Measurements from ENCODE around the gene ALK. TPM values are rescaled to one million over a fixed set of nuclear protein-coding genes. Genes with fewer than 3 reads are reported as not detected.
A peak's percentile ranks its signal among the peaks of the same experiment; 100 is the strongest.

ALK gene
- total RNA-seq, 1 experiment from 2014 or later = 0.07 TPM

GRCh38 chr2:29164091-29164846 lies 757.1 kb downstream of the ALK start:
- no TSS peak for BruUV-seq (replicated peaks)
- no peaks in the 10 kb centered on the region for H3K9me3 Mint-ChIP-seq (ENCODE audit: unreplicated experiment)
- intact Hi-C loops (cut with micrococcal nuclease) = no loop called here
- no peak overlapping the region for H3K4me3 Mint-ChIP-seq (ENCODE audit: unreplicated experiment)
- no peak for TF ChIP-seq CTCF (IDR thresholded peaks at IDR 0.05; ENCODE audit: unreplicated experiment)
- H3K4me1 Mint-ChIP-seq (ENCODE audit: insufficient read depth, unreplicated experiment) = peaks cover 17% of the 10 kb centered on the region
- no peaks in the 10 kb centered on the region for H3K27me3 Mint-ChIP-seq (ENCODE audit: insufficient read depth, unreplicated experiment)
- H3K27ac Mint-ChIP-seq (ENCODE audit: low read depth, unreplicated experiment) = peak overlapping the region; percentile 39
- CTCF ChIA-PET = interaction anchor here (0.5 to 1.7 kb wide), 7 partner anchors 14 to 908 kb away, joined by 3 to 5 read pairs (median 3); no protein-coding TSS in a partner anchor
- POLR2A ChIA-PET = interaction anchor here (1.0 to 2.7 kb wide), 3 partner anchors 34 to 99 kb away, joined by 3 to 11 read pairs (median 5); no protein-coding TSS in a partner anchor
- H3K36me3 Mint-ChIP-seq (ENCODE audit: insufficient read depth, unreplicated experiment) = peaks cover 88% of the 10 kb centered on the region
- no peak for DNase-seq (ENCODE audit: unreplicated experiment)

DNA sequence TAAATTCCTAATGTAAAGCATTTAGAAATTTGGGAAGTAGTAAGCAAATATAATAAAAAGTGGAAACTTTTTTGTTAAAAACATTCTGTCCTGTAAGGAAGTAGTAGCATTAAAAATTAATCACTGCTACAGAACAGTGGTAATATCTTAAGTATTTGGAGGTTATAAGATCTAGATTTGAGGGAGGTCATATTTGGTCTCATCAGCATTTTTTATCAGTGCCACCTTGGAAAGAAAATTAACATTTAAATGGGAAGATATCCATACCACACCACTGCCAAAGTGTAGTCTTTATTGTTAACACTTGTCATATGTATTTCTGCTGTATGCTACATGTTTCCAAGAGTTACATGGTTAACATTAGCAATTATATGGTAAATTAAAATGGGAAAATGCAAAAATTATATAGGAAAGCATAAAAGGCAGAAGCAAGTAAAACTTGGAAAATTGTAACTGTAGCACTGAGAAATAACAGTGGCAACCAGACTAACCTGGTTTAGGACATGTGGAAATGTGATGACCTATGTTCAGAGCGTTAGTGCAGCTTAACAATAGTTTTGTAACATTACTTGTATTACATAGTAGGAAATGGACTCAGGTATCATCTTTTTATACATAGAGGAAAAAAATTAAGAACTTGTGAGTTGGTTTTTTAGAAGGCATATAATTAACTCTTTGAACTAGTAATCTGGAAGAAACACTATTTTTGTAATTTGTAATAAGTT lies 759.0 kb downstream of the ALK start:
- POLR2A ChIA-PET = interaction anchor here (0.6 kb wide), 1 partner anchor 93 kb away, joined by 3 read pairs; no protein-coding TSS in a partner anchor
- no TSS peak for BruUV-seq (replicated peaks)

DNA sequence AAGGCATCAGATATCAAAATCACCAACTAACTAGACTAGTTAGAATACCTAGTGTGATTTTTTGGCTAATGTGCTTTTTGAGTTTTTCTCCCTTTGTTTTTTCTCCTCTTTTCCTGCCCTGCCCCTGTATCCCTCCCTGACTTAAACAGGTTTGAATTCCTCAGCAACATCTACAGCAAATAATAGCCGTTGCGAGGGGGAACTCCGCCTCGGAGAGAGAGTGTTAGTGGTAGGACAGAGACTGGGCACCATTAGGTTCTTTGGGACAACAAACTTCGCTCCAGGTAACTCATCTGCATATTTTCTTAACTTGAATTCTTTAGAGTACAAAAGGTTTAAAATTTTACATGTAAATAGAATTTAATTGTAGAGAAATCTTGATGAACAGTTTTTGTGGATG lies 761.2 kb downstream of the ALK start:
- CTCF ChIA-PET = no interaction called here
- no peak overlapping the region for H3K27ac Mint-ChIP-seq (ENCODE audit: low read depth, unreplicated experiment)

More for the DNA sequence above, 759.0 kb downstream of the ALK start:
- H3K9me3 Mint-ChIP-seq (ENCODE audit: unreplicated experiment) = no peaks in the 10 kb centered on the region
- no peaks in the 10 kb centered on the region for H3K27me3 Mint-ChIP-seq (ENCODE audit: insufficient read depth, unreplicated experiment)
- H3K27ac Mint-ChIP-seq (ENCODE audit: low read depth, unreplicated experiment) = peak overlapping the region; percentile 41
- peaks cover 17% of the 10 kb centered on the region for H3K4me1 Mint-ChIP-seq (ENCODE audit: insufficient read depth, unreplicated experiment)
- no peak for DNase-seq (ENCODE audit: unreplicated experiment)
- intact Hi-C loops (cut with micrococcal nuclease) = no loop called here
- CTCF ChIA-PET = interaction anchor here (0.8 to 1.7 kb wide), 2 partner anchors 100 to 108 kb away, joined by 3 read pairs; no protein-coding TSS in a partner anchor
- H3K36me3 Mint-ChIP-seq (ENCODE audit: insufficient read depth, unreplicated experiment) = peaks cover 86% of the 10 kb centered on the region
- no peak overlapping the region for H3K4me3 Mint-ChIP-seq (ENCODE audit: unreplicated experiment)
- TF ChIP-seq CTCF (IDR thresholded peaks at IDR 0.05; ENCODE audit: unreplicated experiment) = no peak

More for the DNA sequence above, 761.2 kb downstream of the ALK start:
- no TSS peak for BruUV-seq (replicated peaks)
- no peak for TF ChIP-seq CTCF (IDR thresholded peaks at IDR 0.05; ENCODE audit: unreplicated experiment)
- Mint-ChIP-seq H3K27me3 (ENCODE audit: insufficient read depth, unreplicated experiment) (no peaks in the 10 kb centered on the region), H3K4me1 (ENCODE audit: insufficient read depth, unreplicated experiment) (peaks cover 1% of the 10 kb centered on the region), H3K4me3 (ENCODE audit: unreplicated experiment) (no peak overlapping the region), H3K36me3 (ENCODE audit: insufficient read depth, unreplicated experiment) (peaks cover 90% of the 10 kb centered on the region), H3K9me3 (ENCODE audit: unreplicated experiment) (no peaks in the 10 kb centered on the region)
- no peak for DNase-seq (ENCODE audit: unreplicated experiment)
- POLR2A ChIA-PET = interaction anchor here (1.2 to 1.4 kb wide), 2 partner anchors 20 to 201 kb away, joined by 3 to 4 read pairs; no protein-coding TSS in a partner anchor
- intact Hi-C loops (cut with micrococcal nuclease) = no loop called here

Measured in MCF 10A (cell line).